Karpas-422 (cell line): ENCODE results near the gene DUSP2. TPM values are rescaled to one million over a fixed set of nuclear protein-coding genes. Genes with fewer than 3 reads are reported as not detected.

Source experiments
- DNase-seq: peaks from one replicate; pipeline ENCODE4 v3.0.0-alpha.2; 2015
- H2AFZ ChIP-seq: fragments of 200-600 bp; sonication (generic); 2 replicates; pipeline ENCODE4 v1.6.1; 2014; ENCODE audit warnings: antibody characterized with exemption, low read length, mixed read lengths
- H3K27ac ChIP-seq: fragments of 200-600 bp; sonication (generic); 2 replicates; pipeline ENCODE4 v1.5.1; 2014; ENCODE audit warnings: mild to moderate bottlenecking, low read length, moderate library complexity
- H3K27me3 ChIP-seq: fragments of 200-600 bp; sonication (generic); 2 replicates; pipeline ENCODE4 v1.6.1; 2014; ENCODE audit warnings: low read length, mixed read lengths
- H3K36me3 ChIP-seq: fragments of 200-600 bp; sonication (generic); 2 replicates; pipeline ENCODE4 v1.6.1; 2014; ENCODE audit warnings: low read length, mixed read lengths; ENCODE audit not compliant: insufficient read depth
- H3K4me1 ChIP-seq: fragments of 200-600 bp; sonication (generic); 2 replicates; pipeline ENCODE4 v1.6.1; 2014; ENCODE audit warnings: mild to moderate bottlenecking, low read length, mixed read lengths
- H3K4me2 ChIP-seq: fragments of 200-600 bp; sonication (generic); 2 replicates; pipeline ENCODE4 v1.6.1; 2014; ENCODE audit warnings: low read length, low read depth, mild to moderate bottlenecking; ENCODE audit not compliant: poor library complexity, severe bottlenecking
- H3K4me3 ChIP-seq: fragments of 200-600 bp; sonication (generic); 2 replicates; pipeline ENCODE4 v1.5.1; 2014; ENCODE audit warnings: mild to moderate bottlenecking, antibody characterized with exemption, low read length, mixed read lengths
- H3K79me2 ChIP-seq: fragments of 200-600 bp; sonication (generic); 2 replicates; pipeline ENCODE4 v1.6.1; 2014; ENCODE audit warnings: mild to moderate bottlenecking, low read length, mixed read lengths
- H3K9ac ChIP-seq: fragments of 200-600 bp; sonication (generic); 2 replicates; pipeline ENCODE4 v1.6.0; 2014; ENCODE audit warnings: low read length
- H3K9me2 ChIP-seq: fragments of 200-600 bp; sonication (generic), shearing (Covaris generic); replicated peaks from 2 replicates; pipeline ENCODE4 v1.6.0; 2014; ENCODE audit warnings: mild to moderate bottlenecking, low read length, moderate library complexity; ENCODE audit not compliant: insufficient read depth
- H3K9me3 ChIP-seq: fragments of 300-700, 200-600 bp; sonication (generic); 2 replicates; pipeline ENCODE4 v1.6.1; 2014; ENCODE audit warnings: low read length, mixed read lengths
- H4K20me1 ChIP-seq: fragments of 200-600 bp; sonication (generic); 2 replicates; pipeline ENCODE4 v1.6.1; 2014; ENCODE audit warnings: mild to moderate bottlenecking, antibody characterized with exemption, low read length, low read depth; ENCODE audit not compliant: insufficient read depth
- total RNA-seq: library from RNA; depleted of rRNA; stranded (reverse); fragments of >200 nt; shearing (Covaris generic); gene quantifications from 2 replicates; pipeline ENCODE4 v1.2.3, GENCODE V29; 2014; ENCODE audit warnings: low replicate concordance

DUSP2 gene
- total RNA-seq, 1 experiment from 2014 or later, result 25.1 TPM

GRCh38 chr2:96103761-96104486 is 41.3 kb downstream of the DUSP2 start:
- Histone ChIP-seq H3K9me3 (peaks cover 6% of the 10 kb centered on the region; the same call in 1 of the 2 replicates), H3K4me3 (no peak overlapping the region), H4K20me1 (no peaks in the 10 kb centered on the region), H3K9me2 (no peaks in the 10 kb centered on the region), H2AFZ (no peak overlapping the region), H3K4me2 (no peak overlapping the region), H3K9ac (no peak overlapping the region), H3K36me3 (no peaks in the 10 kb centered on the region), H3K4me1 (no peaks in the 10 kb centered on the region), H3K27me3 (no peaks in the 10 kb centered on the region), H3K79me2 (no peaks in the 10 kb centered on the region), H3K27ac (no peak overlapping the region)
- no peak for DNase-seq

- H3K4me3 ChIP-seq, result no peak overlapping the region
- H3K36me3 ChIP-seq, result no peaks in the 10 kb centered on the region
- no peak overlapping the region for H3K27ac ChIP-seq
- peaks cover 6% of the 10 kb centered on the region; the same call in 1 of the 2 replicates for H3K9me3 ChIP-seq
- no peaks in the 10 kb centered on the region for H3K27me3 ChIP-seq
- H3K9me2 ChIP-seq, result no peaks in the 10 kb centered on the region
- H3K9ac ChIP-seq, result no peak overlapping the region
- DNase-seq, result no peak
- no peak overlapping the region for H2AFZ ChIP-seq
- H3K79me2 ChIP-seq, result no peaks in the 10 kb centered on the region
- H3K4me2 ChIP-seq, result no peak overlapping the region
- H3K4me1 ChIP-seq, result no peaks in the 10 kb centered on the region
- H4K20me1 ChIP-seq, result no peaks in the 10 kb centered on the region
Measured at GRCh38 chr2:96103187-96103601, 42.0 kb downstream of the DUSP2 start.

DNA sequence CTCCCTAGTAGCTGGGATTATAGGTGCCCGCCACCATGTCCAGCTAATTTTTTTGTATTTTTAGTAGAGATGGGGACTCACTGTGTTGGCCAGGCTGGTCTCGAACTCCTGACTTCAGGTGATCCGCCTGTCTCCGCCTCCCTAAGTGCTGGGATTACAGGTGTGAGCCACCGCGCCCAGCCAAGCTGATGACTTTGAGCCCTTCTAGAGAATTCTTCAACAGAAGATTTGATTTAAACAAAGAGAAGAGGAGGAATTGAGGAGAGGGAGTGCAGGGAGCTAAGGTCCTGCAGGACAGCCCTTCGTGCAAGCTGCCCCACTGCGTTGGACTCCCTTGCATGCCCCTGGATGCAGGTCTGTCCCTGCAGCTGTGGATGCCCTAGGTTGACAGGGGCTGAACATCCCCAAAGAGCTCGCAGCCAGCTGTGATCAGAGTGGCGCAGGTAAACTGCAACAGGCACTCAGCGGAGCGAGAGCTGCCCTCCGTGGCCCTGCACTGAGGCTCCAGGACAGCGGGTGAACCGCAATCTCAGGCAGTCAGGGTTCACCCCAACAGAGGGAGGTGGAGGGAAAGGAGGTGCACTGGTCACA is 42.5 kb downstream of the DUSP2 start:
- H2AFZ ChIP-seq, result no peak overlapping the region
- H3K9ac ChIP-seq, result no peak overlapping the region
- no peaks in the 10 kb centered on the region for H3K36me3 ChIP-seq
- H3K27ac ChIP-seq, result no peak overlapping the region
- no peak for DNase-seq
- H4K20me1 ChIP-seq, result no peaks in the 10 kb centered on the region
- H3K4me3 ChIP-seq, result no peak overlapping the region
- no peaks in the 10 kb centered on the region for H3K9me2 ChIP-seq
- no peaks in the 10 kb centered on the region for H3K79me2 ChIP-seq
- H3K4me1 ChIP-seq, result no peaks in the 10 kb centered on the region
- H3K4me2 ChIP-seq, result no peak overlapping the region
- peaks cover 6% of the 10 kb centered on the region; the same call in 1 of the 2 replicates for H3K9me3 ChIP-seq
- H3K27me3 ChIP-seq, result no peaks in the 10 kb centered on the region

GRCh38 chr2:96100893-96101304 is 44.3 kb downstream of the DUSP2 start:
- Histone ChIP-seq H3K27me3 (no peaks in the 10 kb centered on the region), H3K4me1 (no peaks in the 10 kb centered on the region), H3K4me3 (no peak overlapping the region), H4K20me1 (no peaks in the 10 kb centered on the region), H3K79me2 (no peaks in the 10 kb centered on the region), H2AFZ (no peak overlapping the region), H3K9ac (no peak overlapping the region), H3K36me3 (no peaks in the 10 kb centered on the region), H3K9me3 (peaks cover 6% of the 10 kb centered on the region; the same call in 1 of the 2 replicates), H3K9me2 (no peaks in the 10 kb centered on the region), H3K4me2 (no peak overlapping the region), H3K27ac (no peak overlapping the region)
- no peak for DNase-seq

GRCh38 chr2:96099861-96100798 is 45.1 kb downstream of the DUSP2 start:
- H3K9me3 ChIP-seq, result peaks cover 3% of the 10 kb centered on the region; the same call in 1 of the 2 replicates
- no peak for DNase-seq
- H4K20me1 ChIP-seq, result no peaks in the 10 kb centered on the region
- H3K4me3 ChIP-seq, result no peak overlapping the region
- H2AFZ ChIP-seq, result no peak overlapping the region
- no peaks in the 10 kb centered on the region for H3K36me3 ChIP-seq
- no peak overlapping the region for H3K27ac ChIP-seq
- no peaks in the 10 kb centered on the region for H3K27me3 ChIP-seq
- no peak overlapping the region for H3K9ac ChIP-seq
- H3K4me1 ChIP-seq, result no peaks in the 10 kb centered on the region
- H3K9me2 ChIP-seq, result no peaks in the 10 kb centered on the region
- no peak overlapping the region for H3K4me2 ChIP-seq
- no peaks in the 10 kb centered on the region for H3K79me2 ChIP-seq

DNA sequence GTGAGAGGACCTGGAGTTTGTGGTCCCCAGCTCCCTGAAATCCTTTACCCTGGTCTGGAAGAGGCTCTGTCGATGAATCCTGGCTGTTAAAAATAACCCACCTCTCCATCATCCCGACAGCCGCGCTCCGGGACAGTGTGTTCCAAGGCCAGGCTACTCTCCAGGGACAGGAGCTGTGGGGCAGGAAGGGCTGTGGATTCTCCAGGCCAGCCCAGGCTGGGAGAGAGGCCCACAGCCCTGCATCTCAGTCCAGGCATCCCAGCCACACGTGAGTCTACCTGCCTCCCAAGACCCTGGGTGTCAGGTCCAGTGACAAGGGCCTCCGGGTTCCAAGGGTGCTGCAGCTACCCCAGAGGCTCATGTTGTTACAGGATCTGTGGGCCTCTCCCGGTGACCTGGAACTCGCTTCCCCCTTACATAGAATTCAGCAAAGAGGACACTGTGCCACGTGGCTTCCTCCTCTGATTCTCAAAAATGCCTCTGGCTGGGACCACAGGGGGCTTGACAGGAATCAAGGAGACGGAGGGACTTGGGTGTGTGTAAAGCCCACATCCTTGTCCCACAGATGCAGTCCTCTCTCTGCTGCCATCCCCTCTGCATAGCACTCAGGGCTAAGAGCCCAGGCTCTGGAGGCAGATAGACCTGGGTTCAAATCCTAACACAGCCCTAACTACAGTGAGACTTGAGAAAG is 46.2 kb downstream of the DUSP2 start:
- H2AFZ ChIP-seq, result no peak overlapping the region
- no peak for DNase-seq

GRCh38 chr2:96097951-96098823 is 47.1 kb downstream of the DUSP2 start:
- Histone ChIP-seq H3K36me3 (no peaks in the 10 kb centered on the region), H2AFZ (no peak overlapping the region), H3K27me3 (no peaks in the 10 kb centered on the region), H3K79me2 (no peaks in the 10 kb centered on the region), H3K9me3 (no peaks in the 10 kb centered on the region), H3K4me3 (no peak overlapping the region), H3K4me2 (no peak overlapping the region), H3K4me1 (no peaks in the 10 kb centered on the region), H3K9ac (no peak overlapping the region), H3K9me2 (no peaks in the 10 kb centered on the region), H3K27ac (no peak overlapping the region), H4K20me1 (no peaks in the 10 kb centered on the region)
- no peak for DNase-seq

More for the DNA sequence above, 46.2 kb downstream of the DUSP2 start:
- no peaks in the 10 kb centered on the region for H3K9me3 ChIP-seq
- H3K4me2 ChIP-seq, result no peak overlapping the region
- no peaks in the 10 kb centered on the region for H3K36me3 ChIP-seq
- no peak overlapping the region for H3K27ac ChIP-seq
- H3K27me3 ChIP-seq, result no peaks in the 10 kb centered on the region
- H4K20me1 ChIP-seq, result no peaks in the 10 kb centered on the region
- H3K9ac ChIP-seq, result no peak overlapping the region
- no peak overlapping the region for H3K4me3 ChIP-seq
- no peaks in the 10 kb centered on the region for H3K79me2 ChIP-seq
- no peaks in the 10 kb centered on the region for H3K4me1 ChIP-seq
- no peaks in the 10 kb centered on the region for H3K9me2 ChIP-seq
